SK-N-SH treated with all-trans-retinoic acid at 6 μM for 48 hours (cell line): ENCODE results near the gene SERPINA6.

Source experiments
- ATAC-seq: fragments of 200-7000 bp; cut with Tn5 transposase; 3 replicates; pipeline ENCODE4 v1.9.1; 2020; ENCODE audit warnings: mild to moderate bottlenecking, moderate library complexity
- ARNTL ChIP-seq: fragments of 450-650 bp; formaldehyde crosslinking; IDR thresholded peaks from 2 replicates; pipeline ENCODE4 v1.5.0; 2020; ENCODE audit warnings: low read depth, mild to moderate bottlenecking, moderate library complexity, borderline replicate concordance
- BACH2 ChIP-seq: fragments of 250-450 bp; sonication (Bioruptor Pico); IDR thresholded peaks from 2 replicates; pipeline ENCODE4 v1.9.0; 2021; ENCODE audit warnings: mild to moderate bottlenecking, borderline replicate concordance
- CREB5 ChIP-seq: fragments of 250-450 bp; sonication (Bioruptor Pico); IDR thresholded peaks from 2 replicates; pipeline ENCODE4 v1.5.1; 2020; ENCODE audit warnings: low read depth, mild to moderate bottlenecking, moderate library complexity
- CSDC2 ChIP-seq: fragments of 250-450 bp; sonication (Bioruptor Pico); IDR thresholded peaks from 2 replicates; pipeline ENCODE4 v1.5.0; 2020; ENCODE audit warnings: mild to moderate bottlenecking, moderate library complexity
- ESRRG ChIP-seq: fragments of 250-450 bp; sonication (Bioruptor Pico); IDR thresholded peaks from 2 replicates; pipeline ENCODE4 v1.6.1; 2021; ENCODE audit warnings: mild to moderate bottlenecking
- GLIS3 ChIP-seq: fragments of 250-450 bp; sonication (Bioruptor Pico); IDR thresholded peaks from 2 replicates; pipeline ENCODE4 v1.5.0; 2020; ENCODE audit warnings: mild to moderate bottlenecking, moderate library complexity
- ISL1 ChIP-seq: fragments of 250-450 bp; sonication (Bioruptor Pico); IDR thresholded peaks from 2 replicates; pipeline ENCODE4 v2.1.2; 2022; ENCODE audit warnings: mild to moderate bottlenecking, moderate library complexity
- OSR1 ChIP-seq: fragments of 250-450 bp; sonication (Bioruptor Pico); IDR thresholded peaks from 2 replicates; pipeline ENCODE4 v1.8.0; 2022; ENCODE audit warnings: moderate library complexity, mild to moderate bottlenecking, inconsistent platforms
- PATZ1 ChIP-seq: fragments of 250-450 bp; sonication (Bioruptor Pico); IDR thresholded peaks from 2 replicates; pipeline ENCODE4 v1.8.0; 2020; ENCODE audit warnings: mild to moderate bottlenecking, moderate library complexity, borderline replicate concordance
- PPARA ChIP-seq: fragments of 250-450 bp; sonication (Bioruptor Pico); IDR thresholded peaks from 2 replicates; pipeline ENCODE4 v1.5.0; 2020; ENCODE audit warnings: mild to moderate bottlenecking, borderline replicate concordance
- RARB ChIP-seq: fragments of 250-450 bp; sonication (Bioruptor Pico); IDR thresholded peaks from 2 replicates; pipeline ENCODE4 v1.8.0; 2021; ENCODE audit warnings: mild to moderate bottlenecking, moderate library complexity
- SNAI2 ChIP-seq: fragments of 250-450 bp; sonication (Bioruptor Pico); IDR thresholded peaks from 2 replicates; pipeline ENCODE4 v1.5.0; 2020; ENCODE audit warnings: mild to moderate bottlenecking, moderate library complexity
- TCF4 ChIP-seq: fragments of 250-450 bp; sonication (Bioruptor Pico); IDR thresholded peaks from 2 replicates; pipeline ENCODE4 v1.8.0; 2021; ENCODE audit warnings: mild to moderate bottlenecking, moderate library complexity, borderline replicate concordance
- TOX ChIP-seq: fragments of 250-450 bp; sonication (Bioruptor Pico); IDR thresholded peaks from 2 replicates; pipeline ENCODE4 v1.8.0; 2021; ENCODE audit warnings: mild to moderate bottlenecking, moderate library complexity, borderline replicate concordance
- ZFP3 ChIP-seq: fragments of 250-450 bp; sonication (Bioruptor Pico); IDR thresholded peaks from 2 replicates; pipeline ENCODE4 v1.5.0; 2020; ENCODE audit warnings: mild to moderate bottlenecking, moderate library complexity
- ZFP30 ChIP-seq: fragments of 450-650 bp; formaldehyde crosslinking; IDR thresholded peaks from 2 replicates; pipeline ENCODE4 v1.5.0; 2022; ENCODE audit warnings: mild to moderate bottlenecking, moderate library complexity
- ZNF565 ChIP-seq: fragments of 450-650 bp; formaldehyde crosslinking; conservative IDR thresholded peaks from 2 replicates; pipeline ENCODE4 v1.5.0; 2020; ENCODE audit warnings: low read depth, mild to moderate bottlenecking, moderate library complexity
- ZNF70 ChIP-seq: fragments of 450-650 bp; formaldehyde crosslinking; IDR thresholded peaks from 2 replicates; pipeline ENCODE4 v1.5.0; 2020; ENCODE audit warnings: mild to moderate bottlenecking, moderate library complexity
- ZNF8 ChIP-seq: fragments of 450-650 bp; formaldehyde crosslinking; IDR thresholded peaks from 2 replicates; pipeline ENCODE4 v1.5.0; 2020; ENCODE audit warnings: mild to moderate bottlenecking, moderate library complexity
- TF ChIP-seq, protein P1 (sequence below): fragments of 250-450 bp; sonication (Bioruptor Pico); IDR thresholded peaks from 2 replicates; pipeline ENCODE4 v1.5.1; 2021; ENCODE audit warnings: mild to moderate bottlenecking, moderate library complexity

The SERPINA6 gene

GRCh38 chr14:94345344-94346064, 22.4 kb upstream of the SERPINA6 start:
- peak; percentile 67 for ATAC-seq
- TF ChIP-seq CREB5 (no peak), TCF4 (CRISPR knock-in tag) (no peak), OSR1 (CRISPR knock-in tag) (no peak), BACH2 (CRISPR knock-in tag) (no peak), CSDC2 (CRISPR knock-in tag) (no peak), ZNF8 (CRISPR knock-in tag) (no peak), ISL1 (no peak), ARNTL (CRISPR knock-in tag) (no peak), ESRRG (CRISPR knock-in tag) (no peak), ZFP3 (CRISPR knock-in tag) (no peak)

- ATAC-seq, result no peak
Measured at GRCh38 chr14:94344389-94344788, 21.3 kb upstream of the SERPINA6 start.

GRCh38 chr14:94343238-94344005, 20.3 kb upstream of the SERPINA6 start:
- TF ChIP-seq ZNF565 (CRISPR knock-in tag), result no peak
- no peak for TF ChIP-seq GLIS3 (CRISPR knock-in tag)
- TF ChIP-seq ESRRG (CRISPR knock-in tag), result no peak
- no peak for TF ChIP-seq SNAI2 (CRISPR knock-in tag)
- no peak for TF ChIP-seq RARB (CRISPR knock-in tag)
- no peak for TF ChIP-seq PATZ1 (CRISPR knock-in tag)
- no peak for TF ChIP-seq ZFP3 (CRISPR knock-in tag)
- TF ChIP-seq, protein P1, sequence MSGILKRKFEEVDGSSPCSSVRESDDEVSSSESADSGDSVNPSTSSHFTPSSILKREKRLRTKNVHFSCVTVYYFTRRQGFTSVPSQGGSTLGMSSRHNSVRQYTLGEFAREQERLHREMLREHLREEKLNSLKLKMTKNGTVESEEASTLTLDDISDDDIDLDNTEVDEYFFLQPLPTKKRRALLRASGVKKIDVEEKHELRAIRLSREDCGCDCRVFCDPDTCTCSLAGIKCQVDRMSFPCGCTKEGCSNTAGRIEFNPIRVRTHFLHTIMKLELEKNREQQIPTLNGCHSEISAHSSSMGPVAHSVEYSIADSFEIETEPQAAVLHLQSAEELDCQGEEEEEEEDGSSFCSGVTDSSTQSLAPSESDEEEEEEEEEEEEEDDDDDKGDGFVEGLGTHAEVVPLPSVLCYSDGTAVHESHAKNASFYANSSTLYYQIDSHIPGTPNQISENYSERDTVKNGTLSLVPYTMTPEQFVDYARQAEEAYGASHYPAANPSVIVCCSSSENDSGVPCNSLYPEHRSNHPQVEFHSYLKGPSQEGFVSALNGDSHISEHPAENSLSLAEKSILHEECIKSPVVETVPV, result no peak
- no peak for TF ChIP-seq CREB5
- no peak for TF ChIP-seq OSR1 (CRISPR knock-in tag)
- TF ChIP-seq ZNF70, result no peak
- no peak for TF ChIP-seq ARNTL (CRISPR knock-in tag)
- no peak for ATAC-seq

More at GRCh38 chr14:94344389-94344788, 21.3 kb upstream of the SERPINA6 start:
- TF ChIP-seq ZFP3 (CRISPR knock-in tag) (no peak), ARNTL (CRISPR knock-in tag) (no peak), ZNF70 (no peak), ZFP30 (no peak)

DNA sequence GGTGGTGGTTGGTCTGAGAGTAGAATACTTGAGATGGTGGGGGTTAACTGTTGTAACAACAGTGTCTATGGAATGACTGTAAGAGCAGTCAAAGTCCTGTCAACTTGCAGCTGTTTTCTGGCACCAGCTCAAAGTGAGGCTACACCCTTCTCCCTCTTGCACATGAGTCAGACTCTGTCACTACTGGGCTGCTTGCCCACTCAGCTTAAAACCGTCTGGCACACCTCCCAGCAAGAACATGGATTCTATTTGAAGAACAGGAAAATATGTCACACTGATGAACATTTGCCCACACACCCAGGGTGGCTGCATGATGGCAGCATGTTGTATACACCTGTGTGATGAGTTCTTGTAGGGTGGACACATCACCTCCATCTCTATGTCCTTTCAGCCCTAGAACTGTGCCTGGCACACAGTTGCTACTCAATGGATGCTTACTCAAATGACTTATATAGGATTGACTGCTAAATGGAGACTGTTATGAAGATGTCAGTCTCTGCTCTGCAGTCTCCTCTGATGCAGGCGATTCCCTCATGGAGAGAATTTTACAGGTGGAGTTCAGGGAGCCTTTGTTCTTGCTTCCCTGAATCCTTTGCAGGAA, 19.3 kb upstream of the SERPINA6 start:
- ATAC-seq, result peak; percentile 87
- TF ChIP-seq TOX (CRISPR knock-in tag), result no peak
- no peak for TF ChIP-seq OSR1 (CRISPR knock-in tag)
- TF ChIP-seq TCF4 (CRISPR knock-in tag), result no peak
- no peak for TF ChIP-seq ZFP3 (CRISPR knock-in tag)
- no peak for TF ChIP-seq PPARA (CRISPR knock-in tag)
- no peak for TF ChIP-seq ARNTL (CRISPR knock-in tag)
- TF ChIP-seq ZNF70, result no peak
